Heart right ventricle (tissue), 16 donors: Measurements from ENCODE around the gene NPTX1. TPM values are rescaled to one million over a fixed set of nuclear protein-coding genes. Genes with fewer than 3 reads are reported as not detected.

ENCODE experiments used
- ATAC-seq, 8 donors: fragments of 200-7000 bp; cut with Tn5 transposase; one replicate each; pipeline ENCODE4 v1.9.1; 2020; ENCODE audit warnings: mild to moderate bottlenecking in 8 of 8, moderate library complexity in 8 of 8, moderate number of reproducible peaks in 1 of 8
- DNase-seq, 2 donors: peaks; one replicate each; pipeline ENCODE4 v3.0.0-alpha.2; 2020
- H3K27ac ChIP-seq, 10 donors: fragments of 200-600 bp; sonication (generic) in 2 of 10; one replicate each; pipeline versions ENCODE4 v1.5.0 to v1.8.0; 2020 to 2022; ENCODE audit warnings: mild to moderate bottlenecking in 3 of 10
- H3K27me3 ChIP-seq, 7 donors: fragments of 200-600 bp; one replicate each; pipeline ENCODE4 v1.8.0; 2021 to 2022; ENCODE audit warnings: mild to moderate bottlenecking in 2 of 7
- H3K36me3 ChIP-seq, 9 donors: fragments of 200-600 bp; sonication (generic) in 1 of 9; one replicate each; pipeline versions ENCODE4 v1.5.0 to v1.8.0; 2020 to 2022; ENCODE audit warnings: mild to moderate bottlenecking in 2 of 9
- H3K4me1 ChIP-seq, 9 donors: fragments of 200-600 bp; sonication (generic) in 1 of 9; one replicate each; pipeline versions ENCODE4 v1.5.0 to v1.8.0; 2020 to 2022; ENCODE audit warnings: mild to moderate bottlenecking in 4 of 9
- H3K4me3 ChIP-seq, 10 donors: fragments of 200-600 bp; sonication (generic) in 2 of 10; one replicate each; pipeline versions ENCODE4 v1.5.0 to v1.8.0; 2020 to 2022; ENCODE audit warnings: mild to moderate bottlenecking in 7 of 10, moderate library complexity in 2 of 10
- H3K9me3 ChIP-seq, 11 donors: fragments of 200-600 bp in 10 of 11; sonication (generic) in 2 of 11; one replicate each; pipeline versions ENCODE4 v1.5.0 to v1.8.0; 2013 to 2022; ENCODE audit warnings: mild to moderate bottlenecking in 2 of 11, control low read depth in 1 of 11, moderate library complexity in 1 of 11
- WGBS, 2 donors: extraction: QIAGEN DNeasy Blood & Tissue Kit; methylation state at CpG; one replicate each; pipeline ENCODE4 v1.1.7; 2013; ENCODE audit warnings: inconsistent platforms in 1 of 2; 5-methylcytosine and 5-hydroxymethylcytosine counted together
- intact Hi-C, 10 donors: fragments of 100-400 bp; cut with DNase I; formaldehyde crosslinking; loops; one replicate each; pipeline versions ENCODE4 v1.11.1 to v1.14.2; 2022
- polyA plus RNA-seq, 2 donors: library from polyadenylated mRNA; stranded (reverse); fragments of 200-250 nt; gene quantifications; one replicate each; pipeline ENCODE4 v1.2.3, GENCODE V29; 2013
- total RNA-seq, 10 donors: library from RNA; stranded (reverse); fragmentation: NEBNext Ultra II Directional in 3 of 10; extraction: Animal tissue kit (Norgen Biotek cat#: 25700) in 3 of 10; gene quantifications; one replicate each; pipeline versions ENCODE4 v1.2.1 to v1.2.4, GENCODE V29; 2021 to 2023
- TF ChIP-seq, protein P1 (sequence below), 9 donors: fragments of 200-600 bp; sonication (generic) in 2 of 9; IDR thresholded peaks; one replicate each; pipeline versions ENCODE4 v1.5.0 to v1.8.0; 2021 to 2022; ENCODE audit warnings: antibody characterized with exemption in 9 of 9, mild to moderate bottlenecking in 5 of 9, moderate library complexity in 1 of 9
- donor health status: Arrhythmogenic right ventricular cardiomyopathy.
- donor health status: ischemic (EF 13 %, LVEDD 7.1; RV severe dilation, severe dysfunction).
- donor health status: healthy with polysubstance abuse.
- donor health status: DM: no; HTN: yes; CAD: no.
- donor health status: DM: no; HTN: no; CAD: no.
- donor health status: ischemic (EF 25% LVEDD 6.9; RV normal size, moderate dysfunction).
- donor health status: ischemic (EF 25% LVEDD 5.7; RV mildly dilated, moderate dysfunction).
- donor health status: healthy.
- donor health status: DM: yes; HTN: yes; CAD: no.
- donor health status: Ischemic cardiomyopathy.
- donor health status: ischemic (EF 35%, LVEDD 5.7; RV mildly dilated, moderate dysfunction).
- donor health status: nonischemic (EF 11% LVEDD 7.7; RV severe dilation, severe dysfunction).
- donor health status: DM: yes; HTN: yes; CAD: no.
- donor health status: PGD.
- donor health status: ischemic (EF 29% LVEDD 5.4; RV normal size, mild dysfunction).
- donor health status: nonischemic (EF 23%, LVEDD 6.1; RV moderate dilation, normal function).

The NPTX1 gene
- total and polyA plus RNA-seq, 12 donors, result 0.03 TPM; not detected in 11

DNA sequence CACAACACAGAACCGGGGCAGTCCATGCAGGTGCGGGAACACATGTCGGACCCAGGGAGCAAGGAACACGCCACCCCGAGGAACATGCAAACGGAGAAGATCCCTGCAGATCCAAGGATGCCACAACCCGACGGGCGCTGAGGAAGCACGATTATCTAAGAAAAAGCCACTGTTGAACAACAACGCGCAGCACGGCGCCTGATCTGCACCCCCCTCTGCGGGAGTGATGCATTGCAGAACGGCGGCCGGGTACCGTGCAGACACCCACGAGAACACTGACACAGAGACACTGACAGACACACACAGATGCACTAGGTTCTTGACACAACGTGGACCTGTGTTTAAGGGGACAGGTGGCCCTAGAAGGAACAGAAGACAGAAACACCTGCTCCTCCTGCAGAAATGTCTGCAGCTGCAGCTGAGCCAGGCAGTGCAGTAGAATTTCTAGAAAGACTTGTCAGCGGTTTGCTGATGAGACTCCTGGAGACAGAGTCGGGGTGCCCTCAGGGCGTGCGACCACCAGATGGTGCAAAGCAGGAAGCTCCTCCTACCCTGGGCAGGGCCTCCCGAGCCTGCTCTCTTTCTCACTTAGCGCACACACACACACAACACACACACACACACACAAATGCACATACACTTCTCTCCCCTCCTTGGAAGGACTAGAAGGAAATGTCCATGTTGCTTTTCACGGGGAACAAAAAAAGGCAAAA, 7.5 kb downstream of the NPTX1 start:
- DNase-seq (no peak), ATAC-seq (no peak)
- no peaks in the 10 kb centered on the region for H3K9me3 ChIP-seq
- intact Hi-C loops, result no loop called here
- TF ChIP-seq, protein P1, sequence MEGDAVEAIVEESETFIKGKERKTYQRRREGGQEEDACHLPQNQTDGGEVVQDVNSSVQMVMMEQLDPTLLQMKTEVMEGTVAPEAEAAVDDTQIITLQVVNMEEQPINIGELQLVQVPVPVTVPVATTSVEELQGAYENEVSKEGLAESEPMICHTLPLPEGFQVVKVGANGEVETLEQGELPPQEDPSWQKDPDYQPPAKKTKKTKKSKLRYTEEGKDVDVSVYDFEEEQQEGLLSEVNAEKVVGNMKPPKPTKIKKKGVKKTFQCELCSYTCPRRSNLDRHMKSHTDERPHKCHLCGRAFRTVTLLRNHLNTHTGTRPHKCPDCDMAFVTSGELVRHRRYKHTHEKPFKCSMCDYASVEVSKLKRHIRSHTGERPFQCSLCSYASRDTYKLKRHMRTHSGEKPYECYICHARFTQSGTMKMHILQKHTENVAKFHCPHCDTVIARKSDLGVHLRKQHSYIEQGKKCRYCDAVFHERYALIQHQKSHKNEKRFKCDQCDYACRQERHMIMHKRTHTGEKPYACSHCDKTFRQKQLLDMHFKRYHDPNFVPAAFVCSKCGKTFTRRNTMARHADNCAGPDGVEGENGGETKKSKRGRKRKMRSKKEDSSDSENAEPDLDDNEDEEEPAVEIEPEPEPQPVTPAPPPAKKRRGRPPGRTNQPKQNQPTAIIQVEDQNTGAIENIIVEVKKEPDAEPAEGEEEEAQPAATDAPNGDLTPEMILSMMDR (IDR thresholded peaks at IDR 0.05), result no peak
- H3K27me3 ChIP-seq, result peaks cover 6 to 98% (median 87%) of the 10 kb centered on the region in 7 donors
- H3K36me3 ChIP-seq, result no peaks in the 10 kb centered on the region
- 71 to 76% methylated on average over 28 of the region's 28 CpGs for WGBS, 2 donors
- H3K4me1 ChIP-seq, result no peaks in the 10 kb centered on the region
- H3K4me3 ChIP-seq, result no peak overlapping the region
- H3K27ac ChIP-seq, result no peak overlapping the region

DNA sequence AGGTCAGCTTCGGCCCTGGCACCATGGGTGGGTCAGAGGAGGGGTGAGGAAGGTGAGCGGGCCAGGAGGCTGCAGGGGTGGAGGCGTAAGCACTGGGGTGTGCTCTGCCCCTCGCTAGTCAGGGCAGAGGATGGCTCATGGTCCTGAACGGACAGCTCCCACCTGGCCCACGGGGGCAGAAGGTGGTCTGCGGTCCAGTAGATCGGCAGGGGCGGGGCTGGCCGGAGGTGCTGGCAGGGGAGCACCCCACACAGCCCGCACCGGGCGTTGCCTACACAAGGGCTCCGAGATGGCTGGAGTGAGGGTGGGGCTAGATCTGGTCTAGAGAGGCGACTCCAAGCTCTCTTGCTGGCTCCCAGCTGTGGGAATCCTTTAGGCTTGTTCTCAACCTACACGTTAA, 8.2 kb downstream of the NPTX1 start:
- H3K4me1 ChIP-seq, result no peaks in the 10 kb centered on the region
- H3K27ac ChIP-seq, result no peak overlapping the region

DNA sequence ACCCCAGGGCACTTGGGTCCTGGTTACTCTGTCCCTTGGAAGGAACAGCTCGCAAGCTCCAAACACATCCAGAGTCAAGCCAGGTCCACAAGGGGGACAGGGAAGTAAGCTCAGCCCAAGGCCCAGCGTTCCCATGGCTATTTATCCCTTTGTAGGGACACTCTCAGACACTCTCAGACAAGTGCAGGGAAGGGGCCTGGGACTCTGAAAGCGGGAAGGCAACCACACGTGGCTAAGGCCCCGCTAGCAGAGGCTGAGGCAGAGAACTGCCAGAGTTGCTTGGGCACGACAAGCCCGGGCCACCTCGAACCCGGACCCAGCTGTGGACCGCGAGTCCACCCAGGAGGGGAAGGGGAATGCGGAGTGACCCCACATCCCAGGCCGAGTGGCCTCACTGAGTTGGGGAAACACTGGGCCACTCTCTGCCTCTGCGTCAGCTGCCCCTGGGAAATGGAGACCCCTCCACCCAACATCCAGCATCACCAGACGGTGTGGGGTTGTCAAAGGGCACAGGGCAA, 10.2 kb downstream of the NPTX1 start:
- no peak for DNase-seq
- WGBS, 2 donors, result 78 to 81% methylated on average over 15 of the region's 15 CpGs

More for the DNA sequence above, 8.2 kb downstream of the NPTX1 start:
- no peak for DNase-seq
- peaks cover 0 to 92% (median 84%) of the 10 kb centered on the region in 7 donors for H3K27me3 ChIP-seq
- no peak overlapping the region for H3K4me3 ChIP-seq
- no peaks in the 10 kb centered on the region for H3K9me3 ChIP-seq
- TF ChIP-seq, protein P1 (IDR thresholded peaks at IDR 0.05), result no peak
- WGBS, 2 donors, result 9 to 12% methylated on average over 16 of the region's 16 CpGs
- H3K36me3 ChIP-seq, result no peaks in the 10 kb centered on the region
- ATAC-seq, result peak in 2 of 8 donors; percentile 30 to 36
- intact Hi-C loops, result no loop called here

DNA sequence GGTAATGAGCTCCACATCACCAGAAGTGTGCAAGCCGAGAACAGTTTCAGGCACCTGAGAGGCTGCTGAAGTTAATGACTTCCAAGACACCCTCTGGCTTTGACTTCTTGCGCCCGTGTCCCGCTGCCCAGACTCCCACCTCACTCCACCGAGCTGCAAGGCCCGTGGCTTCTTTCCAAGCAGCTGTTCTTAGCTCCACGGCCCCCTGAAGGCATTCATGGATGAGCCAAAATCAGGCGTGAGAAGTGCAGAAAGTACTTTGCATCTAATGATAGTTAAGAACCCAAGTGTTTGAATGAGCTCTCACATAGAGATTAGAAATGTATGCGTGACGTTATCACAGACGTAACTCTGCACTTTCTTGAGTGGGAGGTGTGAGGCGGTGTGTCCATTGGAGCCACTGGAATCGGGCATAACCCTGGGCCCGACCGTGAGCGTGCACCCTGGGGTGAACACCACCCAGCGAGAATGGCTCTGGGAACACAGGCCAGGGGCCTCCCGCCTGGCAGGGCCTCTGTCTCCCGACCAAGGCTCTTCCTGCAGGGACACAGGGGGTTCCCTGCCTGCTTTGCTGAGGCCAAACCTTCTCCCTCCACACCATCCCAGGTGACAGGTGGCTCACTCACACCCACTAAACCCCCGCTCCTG, 11.0 kb downstream of the NPTX1 start:
- H3K4me3 ChIP-seq, result no peak overlapping the region
- TF ChIP-seq, protein P1 (IDR thresholded peaks at IDR 0.05), result no peak
- intact Hi-C loops, result no loop called here
- peaks cover 0 to 10% (median 0%) of the 10 kb centered on the region in 9 donors for H3K4me1 ChIP-seq
- ATAC-seq (no peak), DNase-seq (no peak)
- H3K36me3 ChIP-seq, result no peaks in the 10 kb centered on the region
- 65 to 67% methylated on average over 20 of the region's 20 CpGs for WGBS, 2 donors
- peaks cover 0 to 67% (median 56%) of the 10 kb centered on the region in 7 donors for H3K27me3 ChIP-seq
- H3K9me3 ChIP-seq, result no peaks in the 10 kb centered on the region
- no peak overlapping the region for H3K27ac ChIP-seq

More for the DNA sequence above, 10.2 kb downstream of the NPTX1 start:
- Histone ChIP-seq H3K4me3 (no peak overlapping the region), H3K9me3 (no peaks in the 10 kb centered on the region), H3K27ac (no peak overlapping the region), H3K4me1 (peaks cover 0 to 2% (median 0%) of the 10 kb centered on the region in 9 donors), H3K36me3 (no peaks in the 10 kb centered on the region), H3K27me3 (peaks cover 0 to 75% (median 64%) of the 10 kb centered on the region in 7 donors)
- intact Hi-C loops, result no loop called here
- TF ChIP-seq, protein P1 (IDR thresholded peaks at IDR 0.05), result no peak
- no peak for ATAC-seq
